GM23338 (cell line): ENCODE measurements around the gene C1orf116.

Experiments
- STAT1 ChIP-seq: IDR thresholded peaks from one replicate; pipeline ENCODE4 v1.6.1; 2016; ENCODE audit warnings: antibody characterized with exemption; ENCODE audit not compliant: unreplicated experiment
- TF ChIP-seq, protein P1 (sequence below), 2 experiments: fragments of 200-600 bp in 1 of 2; sonication (generic) in 1 of 2; conservative IDR thresholded peaks; 2 replicates each; pipeline versions ENCODE4 v1.5.1 to v1.6.1; 2016 to 2017; ENCODE audit warnings: antibody characterized with exemption in 2 of 2, low read depth in 2 of 2, mild to moderate bottlenecking in 2 of 2, moderate library complexity in 1 of 2
- TF ChIP-seq, protein P2 (sequence below): IDR thresholded peaks from one replicate; pipeline ENCODE4 v1.6.1; 2018; ENCODE audit warnings: antibody characterized with exemption; ENCODE audit not compliant: unreplicated experiment

DNA sequence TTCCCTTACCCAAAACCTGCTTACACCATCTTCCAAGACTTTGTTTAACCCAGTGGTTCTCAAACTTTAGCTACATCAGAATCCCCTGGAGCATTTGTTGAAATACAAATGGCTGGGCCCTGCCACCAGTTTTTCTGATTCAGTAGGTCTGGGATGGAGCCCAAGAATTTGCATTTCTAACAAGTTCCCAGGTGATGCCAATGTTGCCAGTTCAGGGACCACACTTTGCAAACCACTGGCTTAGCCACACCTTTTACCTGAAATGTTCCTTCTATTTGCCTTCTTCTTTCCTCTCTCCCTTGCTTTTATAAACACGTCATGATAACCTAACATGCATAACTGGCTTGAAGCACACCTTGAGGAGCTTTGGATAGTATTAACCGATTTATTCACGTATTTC lies 46.2 kb downstream of the C1orf116 start:
- TF ChIP-seq STAT1 = no peak
- TF ChIP-seq, protein P1, sequence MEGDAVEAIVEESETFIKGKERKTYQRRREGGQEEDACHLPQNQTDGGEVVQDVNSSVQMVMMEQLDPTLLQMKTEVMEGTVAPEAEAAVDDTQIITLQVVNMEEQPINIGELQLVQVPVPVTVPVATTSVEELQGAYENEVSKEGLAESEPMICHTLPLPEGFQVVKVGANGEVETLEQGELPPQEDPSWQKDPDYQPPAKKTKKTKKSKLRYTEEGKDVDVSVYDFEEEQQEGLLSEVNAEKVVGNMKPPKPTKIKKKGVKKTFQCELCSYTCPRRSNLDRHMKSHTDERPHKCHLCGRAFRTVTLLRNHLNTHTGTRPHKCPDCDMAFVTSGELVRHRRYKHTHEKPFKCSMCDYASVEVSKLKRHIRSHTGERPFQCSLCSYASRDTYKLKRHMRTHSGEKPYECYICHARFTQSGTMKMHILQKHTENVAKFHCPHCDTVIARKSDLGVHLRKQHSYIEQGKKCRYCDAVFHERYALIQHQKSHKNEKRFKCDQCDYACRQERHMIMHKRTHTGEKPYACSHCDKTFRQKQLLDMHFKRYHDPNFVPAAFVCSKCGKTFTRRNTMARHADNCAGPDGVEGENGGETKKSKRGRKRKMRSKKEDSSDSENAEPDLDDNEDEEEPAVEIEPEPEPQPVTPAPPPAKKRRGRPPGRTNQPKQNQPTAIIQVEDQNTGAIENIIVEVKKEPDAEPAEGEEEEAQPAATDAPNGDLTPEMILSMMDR (conservative IDR thresholded peaks at IDR 0.05; ENCODE audit: low read depth in 2 of 2) = no peak
- TF ChIP-seq, protein P2, sequence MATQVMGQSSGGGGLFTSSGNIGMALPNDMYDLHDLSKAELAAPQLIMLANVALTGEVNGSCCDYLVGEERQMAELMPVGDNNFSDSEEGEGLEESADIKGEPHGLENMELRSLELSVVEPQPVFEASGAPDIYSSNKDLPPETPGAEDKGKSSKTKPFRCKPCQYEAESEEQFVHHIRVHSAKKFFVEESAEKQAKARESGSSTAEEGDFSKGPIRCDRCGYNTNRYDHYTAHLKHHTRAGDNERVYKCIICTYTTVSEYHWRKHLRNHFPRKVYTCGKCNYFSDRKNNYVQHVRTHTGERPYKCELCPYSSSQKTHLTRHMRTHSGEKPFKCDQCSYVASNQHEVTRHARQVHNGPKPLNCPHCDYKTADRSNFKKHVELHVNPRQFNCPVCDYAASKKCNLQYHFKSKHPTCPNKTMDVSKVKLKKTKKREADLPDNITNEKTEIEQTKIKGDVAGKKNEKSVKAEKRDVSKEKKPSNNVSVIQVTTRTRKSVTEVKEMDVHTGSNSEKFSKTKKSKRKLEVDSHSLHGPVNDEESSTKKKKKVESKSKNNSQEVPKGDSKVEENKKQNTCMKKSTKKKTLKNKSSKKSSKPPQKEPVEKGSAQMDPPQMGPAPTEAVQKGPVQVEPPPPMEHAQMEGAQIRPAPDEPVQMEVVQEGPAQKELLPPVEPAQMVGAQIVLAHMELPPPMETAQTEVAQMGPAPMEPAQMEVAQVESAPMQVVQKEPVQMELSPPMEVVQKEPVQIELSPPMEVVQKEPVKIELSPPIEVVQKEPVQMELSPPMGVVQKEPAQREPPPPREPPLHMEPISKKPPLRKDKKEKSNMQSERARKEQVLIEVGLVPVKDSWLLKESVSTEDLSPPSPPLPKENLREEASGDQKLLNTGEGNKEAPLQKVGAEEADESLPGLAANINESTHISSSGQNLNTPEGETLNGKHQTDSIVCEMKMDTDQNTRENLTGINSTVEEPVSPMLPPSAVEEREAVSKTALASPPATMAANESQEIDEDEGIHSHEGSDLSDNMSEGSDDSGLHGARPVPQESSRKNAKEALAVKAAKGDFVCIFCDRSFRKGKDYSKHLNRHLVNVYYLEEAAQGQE = no peak
